Glomerular visceral epithelial cell (primary cell): ENCODE data around the gene FOXA1.
"Not testable (repeated sequence)": the region's sequence is repeated elsewhere in the genome, so short reads cannot be mapped to it uniquely, and the experiment has no call there.

Source experiments
- DNase-seq: peaks from one replicate; pipeline ENCODE4 v3.0.0-alpha.2; 2016; ENCODE audit errors: extremely low spot score

Gene FOXA1

DNA sequence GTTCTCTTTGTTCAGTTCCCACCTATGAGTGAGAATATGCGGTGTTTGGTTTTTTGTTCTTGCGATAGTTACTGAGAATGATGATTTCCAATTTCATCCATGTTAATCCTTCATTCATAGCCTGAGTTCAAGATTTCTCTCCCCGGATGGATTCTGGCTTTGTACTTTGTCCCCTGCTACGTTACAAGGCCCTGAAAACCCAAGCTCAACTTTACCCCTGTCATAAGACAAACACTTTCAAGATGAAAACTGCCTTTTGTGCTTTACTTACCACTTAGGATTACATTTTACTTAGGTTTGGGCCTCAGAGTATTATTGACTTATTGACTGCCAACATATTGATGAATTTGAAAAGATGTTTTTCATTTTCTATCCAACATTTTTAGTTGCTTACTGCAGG, 36.3 kb downstream of the FOXA1 start:
- DNase-seq: no peak

DNA sequence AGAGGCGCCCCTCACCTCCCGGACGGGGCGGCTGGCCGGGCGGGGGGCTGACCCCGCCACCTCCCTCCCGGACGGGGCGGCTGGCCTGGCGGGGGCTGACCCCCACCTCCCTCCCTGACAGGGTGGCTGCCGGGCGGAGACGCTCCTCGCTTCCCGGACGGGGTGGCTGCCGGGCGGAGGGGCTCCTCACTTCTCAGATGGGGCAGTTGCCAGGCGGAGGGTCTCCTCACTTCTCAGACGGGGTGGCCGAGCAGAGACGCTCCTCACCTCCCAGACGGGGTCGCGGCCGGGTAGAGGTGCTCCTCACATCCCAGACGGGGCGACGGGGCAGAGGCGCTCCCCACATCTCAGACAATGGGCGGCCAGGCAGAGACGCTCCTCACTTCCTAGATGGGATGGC, 39.5 kb downstream of the FOXA1 start:
- DNase-seq: not testable (repeated sequence)

DNA sequence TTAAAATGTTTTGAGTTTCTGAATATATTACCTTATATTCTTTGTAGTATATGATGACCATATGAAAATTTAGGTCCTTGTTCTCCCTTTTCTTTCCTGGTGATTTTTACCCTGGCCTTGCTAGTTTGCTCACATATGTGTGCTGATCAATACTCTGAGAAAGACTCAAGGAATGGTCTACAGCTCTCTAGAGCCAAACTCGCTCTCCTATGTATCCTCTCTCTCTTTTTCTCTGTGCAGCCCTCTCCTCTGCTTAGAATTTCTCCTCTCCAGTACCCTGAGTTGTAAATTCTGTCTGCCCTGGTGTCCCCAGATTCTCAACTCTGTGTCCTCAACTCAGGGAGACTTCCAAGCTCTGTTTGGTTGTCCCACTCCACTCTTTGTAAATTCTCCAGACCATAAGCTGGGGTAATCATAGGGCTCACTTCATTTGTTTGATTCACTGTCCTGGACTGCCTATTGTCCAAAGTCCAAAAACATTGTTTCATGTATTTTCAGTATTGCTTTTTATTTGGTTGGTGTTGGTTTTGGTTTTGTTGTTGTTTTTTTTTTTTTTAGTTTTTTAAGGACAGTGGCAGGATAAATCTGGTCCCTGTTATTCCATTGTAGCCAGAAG, 41.0 kb downstream of the FOXA1 start:
- DNase-seq: no peak

DNA sequence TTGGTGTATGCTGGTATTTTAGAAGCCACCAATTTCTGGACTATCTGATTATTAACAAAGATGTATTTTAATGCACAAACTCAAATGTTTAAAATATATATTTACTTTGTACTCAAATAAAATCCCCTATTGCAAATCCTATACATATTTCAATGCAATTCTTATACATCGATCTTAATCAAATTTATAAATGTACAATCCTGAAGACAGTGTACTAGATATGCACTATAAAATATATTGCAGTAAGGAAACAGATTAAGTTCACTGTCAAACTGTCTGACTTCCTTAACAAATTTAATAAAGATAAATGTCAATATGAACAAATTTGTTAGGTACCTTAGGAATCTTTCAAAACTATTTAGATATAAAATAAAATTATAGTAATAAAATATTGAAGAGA, 43.9 kb downstream of the FOXA1 start:
- no peak for DNase-seq

DNA sequence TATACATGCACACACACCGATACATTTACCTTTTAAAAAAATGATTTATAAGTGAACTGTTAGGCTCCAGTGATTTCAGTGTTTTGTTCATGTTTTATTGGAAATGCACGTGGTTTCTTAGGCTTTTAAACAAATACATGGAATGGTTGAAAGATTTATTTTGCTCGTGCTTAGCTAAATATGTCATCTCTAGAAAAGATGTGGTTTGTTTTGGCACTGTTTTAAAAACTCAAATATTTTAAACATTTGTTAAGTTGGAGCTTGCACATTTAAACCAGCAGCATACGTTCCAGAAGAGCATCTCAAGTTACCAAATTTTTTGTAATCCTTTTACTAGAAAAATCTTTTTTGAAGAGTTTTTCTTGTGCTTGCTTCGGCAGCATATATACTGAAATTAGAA, 44.5 kb downstream of the FOXA1 start:
- DNase-seq: no peak

DNA sequence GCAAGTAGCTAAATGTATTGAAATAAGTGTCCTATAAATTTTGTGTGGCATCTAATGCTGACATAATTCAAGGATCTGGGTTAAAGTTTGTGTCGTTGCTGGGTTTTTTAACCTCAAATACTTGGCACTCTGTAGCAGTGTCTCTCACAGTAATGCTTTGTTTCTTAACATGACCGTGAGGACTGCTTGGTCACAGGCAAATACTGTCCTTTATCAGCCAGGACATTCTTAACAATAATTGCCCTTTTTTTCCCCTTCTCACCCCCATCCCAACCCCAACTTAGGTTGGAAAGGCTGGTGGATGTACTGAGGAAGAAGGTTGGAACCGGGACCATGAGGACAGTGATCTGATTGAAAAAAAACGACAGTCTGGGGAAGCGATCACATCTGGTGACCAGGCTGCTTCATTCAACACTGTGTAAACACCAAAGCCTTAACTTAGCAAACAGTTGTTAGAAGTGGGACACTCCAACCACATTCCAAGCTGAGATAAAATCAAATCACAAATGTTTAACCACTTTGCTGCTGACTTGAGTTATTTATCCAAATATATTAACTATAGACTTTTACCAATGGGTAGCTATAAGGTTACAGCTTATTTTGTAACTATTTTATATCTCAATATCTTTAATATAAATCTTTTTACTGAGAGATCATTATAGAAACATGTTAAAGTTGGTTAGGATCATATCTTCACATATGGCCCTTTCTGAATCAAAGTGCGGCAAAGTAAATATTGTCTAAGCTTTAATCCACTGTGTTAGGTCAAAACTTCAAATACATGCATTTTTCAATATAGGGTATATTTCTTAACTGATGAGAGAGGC, 48.2 kb downstream of the FOXA1 start:
- DNase-seq: no peak

DNA sequence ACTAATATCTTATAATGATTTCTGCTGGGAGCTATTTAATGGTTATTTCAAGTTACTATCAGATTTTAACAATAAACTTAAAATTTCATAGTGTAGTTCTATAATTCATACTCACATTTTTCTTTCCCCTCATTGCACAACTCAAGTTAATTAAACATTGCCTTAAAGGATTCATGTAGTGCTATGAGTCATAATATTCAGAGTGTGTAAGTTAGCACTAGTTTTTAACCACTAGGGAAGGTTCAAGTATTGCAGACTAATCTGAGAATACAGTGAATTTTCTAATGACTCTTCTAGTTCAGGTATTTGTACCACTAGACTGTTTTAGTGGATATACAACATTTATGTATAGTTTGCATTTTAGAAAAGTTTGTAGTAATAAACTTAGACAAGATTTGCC, 49.9 kb downstream of the FOXA1 start:
- no peak for DNase-seq

DNA sequence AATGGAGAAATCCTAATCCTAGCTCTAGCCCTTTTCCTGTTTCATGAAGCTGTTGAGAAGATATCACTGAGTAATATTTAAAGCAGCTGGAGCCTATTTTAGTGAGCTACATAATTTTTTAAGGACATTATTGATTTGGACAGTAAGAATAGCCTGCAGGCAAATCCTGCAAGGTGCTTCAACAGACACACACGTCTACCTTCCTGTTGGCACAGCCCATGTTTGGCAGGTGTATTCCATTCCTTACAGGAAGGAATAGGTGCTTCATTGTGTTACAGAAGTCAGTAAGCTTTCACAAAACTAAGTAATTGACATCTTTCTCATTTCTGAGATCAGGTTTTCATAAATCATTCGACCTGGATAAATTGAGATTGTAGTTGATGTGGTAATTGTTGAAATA, 50.6 kb downstream of the FOXA1 start:
- DNase-seq: no peak

DNA sequence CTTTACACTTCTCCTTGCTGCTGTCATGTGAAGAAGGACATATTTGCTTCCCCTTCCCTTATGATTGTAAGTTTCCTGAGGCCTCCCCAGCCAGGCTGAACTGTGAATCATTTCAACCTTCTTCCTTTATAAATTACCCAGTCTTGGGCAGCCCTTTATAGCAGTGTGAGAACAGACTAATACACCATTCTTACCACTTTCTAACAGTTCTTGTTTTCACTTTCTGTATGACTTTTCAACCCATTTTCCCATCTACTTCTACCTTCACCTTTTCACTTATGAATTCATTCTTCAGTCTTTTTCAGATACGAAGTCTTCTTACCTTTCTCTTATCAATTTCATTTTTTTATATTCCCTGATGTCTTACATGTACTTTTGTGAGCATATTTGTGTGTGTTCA, 55.1 kb downstream of the FOXA1 start:
- DNase-seq: no peak
